Ishikawa (cell line): ENCODE measurements around the gene FAM163B.

ENCODE experiments used
- CEBPB ChIP-seq: IDR thresholded peaks from 2 replicates; pipeline ENCODE4 v1.6.1; 2012
- CREB1 ChIP-seq: IDR thresholded peaks from 2 replicates; pipeline ENCODE4 v1.6.1; 2012; ENCODE audit warnings: low read depth
- EGR1 ChIP-seq: IDR thresholded peaks from 2 replicates; pipeline ENCODE4 v1.6.1; 2012
- EP300 ChIP-seq: IDR thresholded peaks from 2 replicates; pipeline ENCODE4 v1.6.1; 2012; ENCODE audit warnings: borderline replicate concordance
- FOXM1 ChIP-seq: IDR thresholded peaks from 2 replicates; pipeline ENCODE4 v1.6.1; 2012; ENCODE audit warnings: low read depth, borderline replicate concordance
- MAX ChIP-seq: IDR thresholded peaks from 2 replicates; pipeline ENCODE4 v1.6.1; 2012
- NFIC ChIP-seq: IDR thresholded peaks from 2 replicates; pipeline ENCODE4 v1.6.1; 2012
- RAD21 ChIP-seq: IDR thresholded peaks from 2 replicates; pipeline ENCODE4 v1.6.1; 2012; ENCODE audit warnings: low read depth
- REST ChIP-seq: IDR thresholded peaks from 2 replicates; pipeline ENCODE4 v1.6.1; 2012; ENCODE audit warnings: low read depth, mild to moderate bottlenecking
- TAF1 ChIP-seq: IDR thresholded peaks from 2 replicates; pipeline ENCODE4 v1.6.1; 2012; ENCODE audit warnings: low read depth, mild to moderate bottlenecking
- TCF12 ChIP-seq: IDR thresholded peaks from 2 replicates; pipeline ENCODE4 v1.6.1; 2012; ENCODE audit warnings: low read depth
- TEAD4 ChIP-seq: IDR thresholded peaks from 2 replicates; pipeline ENCODE4 v1.6.1; 2012
- USF1 ChIP-seq: IDR thresholded peaks from 2 replicates; pipeline ENCODE4 v1.6.1; 2012
- YY1 ChIP-seq: IDR thresholded peaks from 2 replicates; pipeline ENCODE4 v1.6.1; 2012; ENCODE audit warnings: low read depth
- ZBTB7A ChIP-seq: IDR thresholded peaks from 2 replicates; pipeline ENCODE4 v1.6.1; 2012; ENCODE audit warnings: low read depth

Gene FAM163B

GRCh38 chr9:133556354-133556753, 52.8 kb downstream of the FAM163B start:
- no peak for TF ChIP-seq REST
- no peak for TF ChIP-seq TAF1
- no peak for TF ChIP-seq RAD21
- TF ChIP-seq EGR1 = no peak
- no peak for TF ChIP-seq MAX
- TF ChIP-seq FOXM1 = no peak
- TF ChIP-seq EP300 = no peak
- no peak for TF ChIP-seq CEBPB
- TF ChIP-seq TEAD4 = no peak
- TF ChIP-seq ZBTB7A = no peak
- no peak for TF ChIP-seq CREB1
- TF ChIP-seq NFIC = no peak
- TF ChIP-seq YY1 = no peak
- no peak for TF ChIP-seq TCF12
- no peak for TF ChIP-seq USF1

GRCh38 chr9:133554729-133555128, 54.5 kb downstream of the FAM163B start:
- TF ChIP-seq MAX (no peak), TCF12 (no peak), REST (no peak), TEAD4 (no peak), ZBTB7A (no peak)

GRCh38 chr9:133553973-133554713, 55.0 kb downstream of the FAM163B start:
- TF ChIP-seq USF1 = no peak
- TF ChIP-seq EP300 = no peak
- no peak for TF ChIP-seq TEAD4
- TF ChIP-seq ZBTB7A = no peak
- no peak for TF ChIP-seq CEBPB
- TF ChIP-seq RAD21 = no peak
- no peak for TF ChIP-seq YY1
- TF ChIP-seq CREB1 = no peak
- no peak for TF ChIP-seq FOXM1
- no peak for TF ChIP-seq EGR1
- TF ChIP-seq TAF1 = no peak
- no peak for TF ChIP-seq MAX
- TF ChIP-seq REST = no peak
- TF ChIP-seq TCF12 = no peak
- TF ChIP-seq NFIC = no peak

GRCh38 chr9:133553123-133553522, 56.1 kb downstream of the FAM163B start:
- TF ChIP-seq CEBPB (no peak), TCF12 (no peak), EGR1 (no peak), RAD21 (no peak), TEAD4 (no peak), EP300 (no peak), CREB1 (no peak), NFIC (no peak), USF1 (no peak), MAX (no peak), FOXM1 (no peak), TAF1 (no peak), REST (no peak)
